Thyroid gland (tissue), 4 donors: ENCODE data around the gene DDX42.

Experiments
- POLR2A ChIP-seq, 2 donors: fragments of 450-650 bp; IDR thresholded peaks; one replicate each; pipeline ENCODE4 v1.6.1; 2017; ENCODE audit warnings: antibody characterized with exemption in 2 of 2, mild to moderate bottlenecking in 2 of 2, moderate library complexity in 1 of 2
- TF ChIP-seq, protein P1 (sequence below), 6 experiments: fragments of 200-600 bp in 3 of 6; fragments of 450-650 bp in 3 of 6; sonication (generic) in 3 of 6; IDR thresholded peaks; one replicate each; pipeline ENCODE4 v1.5.1; 2016 to 2019; ENCODE audit warnings: antibody characterized with exemption in 6 of 6, mild to moderate bottlenecking in 2 of 6, inconsistent platforms in 1 of 6, moderate library complexity in 1 of 6

DNA sequence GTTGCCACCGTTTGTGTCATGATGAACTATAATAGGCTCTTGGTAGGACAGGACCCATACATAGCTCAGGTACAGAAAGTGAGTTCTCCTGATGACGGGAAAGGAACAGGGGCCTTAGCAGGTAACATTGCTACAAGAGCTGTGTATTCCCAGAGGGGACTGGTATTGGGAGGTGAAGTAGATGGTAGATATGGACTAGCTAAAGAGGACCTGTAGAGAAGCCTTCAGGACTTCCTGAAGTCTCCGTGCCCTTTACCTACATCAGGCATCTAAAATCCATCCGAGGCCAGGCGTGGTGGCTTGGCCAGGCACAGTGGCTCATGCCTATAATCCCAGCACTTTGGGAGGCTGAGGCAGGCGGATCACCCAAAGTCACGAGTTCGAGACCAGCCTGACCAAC, 81.2 kb downstream of the DDX42 start:
- TF ChIP-seq POLR2A (IDR thresholded peaks at IDR 0.05), result no peak
- TF ChIP-seq, protein P1, sequence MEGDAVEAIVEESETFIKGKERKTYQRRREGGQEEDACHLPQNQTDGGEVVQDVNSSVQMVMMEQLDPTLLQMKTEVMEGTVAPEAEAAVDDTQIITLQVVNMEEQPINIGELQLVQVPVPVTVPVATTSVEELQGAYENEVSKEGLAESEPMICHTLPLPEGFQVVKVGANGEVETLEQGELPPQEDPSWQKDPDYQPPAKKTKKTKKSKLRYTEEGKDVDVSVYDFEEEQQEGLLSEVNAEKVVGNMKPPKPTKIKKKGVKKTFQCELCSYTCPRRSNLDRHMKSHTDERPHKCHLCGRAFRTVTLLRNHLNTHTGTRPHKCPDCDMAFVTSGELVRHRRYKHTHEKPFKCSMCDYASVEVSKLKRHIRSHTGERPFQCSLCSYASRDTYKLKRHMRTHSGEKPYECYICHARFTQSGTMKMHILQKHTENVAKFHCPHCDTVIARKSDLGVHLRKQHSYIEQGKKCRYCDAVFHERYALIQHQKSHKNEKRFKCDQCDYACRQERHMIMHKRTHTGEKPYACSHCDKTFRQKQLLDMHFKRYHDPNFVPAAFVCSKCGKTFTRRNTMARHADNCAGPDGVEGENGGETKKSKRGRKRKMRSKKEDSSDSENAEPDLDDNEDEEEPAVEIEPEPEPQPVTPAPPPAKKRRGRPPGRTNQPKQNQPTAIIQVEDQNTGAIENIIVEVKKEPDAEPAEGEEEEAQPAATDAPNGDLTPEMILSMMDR (IDR thresholded peaks at IDR 0.05), result no peak
